ENCODE results near the gene TYROBP. TPM values are rescaled to one million over a fixed set of nuclear protein-coding genes. Genes with fewer than 3 reads are reported as not detected.
"Not testable (repeated sequence)": the region's sequence is repeated elsewhere in the genome, so short reads cannot be mapped to it uniquely, and the experiment has no call there.

The TYROBP gene
- total RNA-seq, 2 experiments from 2014 or later, result not detected

DNA sequence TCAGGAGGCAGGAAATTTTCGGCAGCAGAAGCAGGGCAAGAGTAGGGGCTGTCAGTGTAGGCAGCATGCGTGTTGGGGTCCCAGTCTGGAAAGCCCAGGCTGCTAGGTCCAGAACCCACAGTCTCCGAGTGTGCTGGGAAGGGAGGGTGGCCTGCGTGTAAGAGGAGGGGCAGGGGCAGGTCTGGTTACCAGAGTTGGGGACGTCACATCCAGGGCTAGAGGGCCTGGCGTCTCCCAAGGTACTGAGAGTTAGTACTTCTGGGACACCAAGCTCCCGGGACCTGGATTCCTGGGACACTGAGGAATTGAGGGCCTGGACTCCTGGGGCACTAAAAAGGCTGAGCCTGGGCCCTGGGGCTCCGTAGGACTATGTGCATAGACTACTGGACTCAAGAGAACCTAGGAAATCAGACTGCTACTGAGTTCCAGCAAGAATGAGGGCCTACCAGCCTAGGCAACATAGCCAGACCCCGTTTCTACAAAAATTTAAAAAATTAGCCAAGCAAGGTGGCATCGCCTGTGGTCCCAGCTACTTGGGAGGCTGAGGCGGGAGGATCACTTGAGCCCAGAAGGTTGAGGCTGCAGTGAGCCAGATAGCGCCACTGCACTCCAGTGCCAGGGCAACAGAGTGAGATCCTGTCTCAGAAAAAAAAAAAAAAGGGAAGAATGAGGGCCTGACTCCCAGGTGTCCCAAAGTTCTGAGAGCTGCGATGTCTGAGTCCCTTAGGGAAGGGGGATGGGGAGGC, 10.2 kb downstream of the TYROBP start:
- Mint-ChIP-seq H3K4me1 (peaks cover 36% of the 10 kb centered on the region), H3K27me3 (no peaks in the 10 kb centered on the region), H3K27ac (peak overlapping the region; percentile 90), H3K9me3 (no peaks in the 10 kb centered on the region), H3K4me3 (peak overlapping the region; percentile 97), H3K36me3 (peaks cover 44% of the 10 kb centered on the region)
- no peak for DNase-seq

DNA sequence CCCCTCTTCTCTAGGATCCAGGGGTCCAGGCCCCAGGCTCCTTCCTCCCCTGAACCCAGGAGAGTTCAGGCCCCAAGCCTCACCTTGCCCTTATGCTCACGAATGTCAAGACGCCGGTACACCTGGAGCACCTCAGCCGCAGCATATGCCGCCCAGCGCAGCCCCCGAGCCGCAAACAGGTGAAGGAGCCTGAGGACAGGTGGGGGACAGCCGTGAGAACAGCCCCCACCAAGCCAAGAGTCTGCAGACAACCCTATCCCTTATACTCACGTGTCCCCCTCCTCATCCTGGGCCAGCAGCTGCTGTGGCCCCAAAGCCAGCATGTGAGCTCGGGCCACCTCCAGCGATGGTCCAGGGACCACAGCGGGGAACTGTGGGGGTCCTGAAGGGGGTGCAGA, 11.5 kb downstream of the TYROBP start:
- no peak overlapping the region for H3K27ac Mint-ChIP-seq
- no peak for DNase-seq
- no peaks in the 10 kb centered on the region for H3K27me3 Mint-ChIP-seq
- peaks cover 30% of the 10 kb centered on the region for H3K4me1 Mint-ChIP-seq
- peak overlapping the region; percentile 97 for H3K4me3 Mint-ChIP-seq
- peaks cover 49% of the 10 kb centered on the region for H3K36me3 Mint-ChIP-seq
- no peaks in the 10 kb centered on the region for H3K9me3 Mint-ChIP-seq

DNA sequence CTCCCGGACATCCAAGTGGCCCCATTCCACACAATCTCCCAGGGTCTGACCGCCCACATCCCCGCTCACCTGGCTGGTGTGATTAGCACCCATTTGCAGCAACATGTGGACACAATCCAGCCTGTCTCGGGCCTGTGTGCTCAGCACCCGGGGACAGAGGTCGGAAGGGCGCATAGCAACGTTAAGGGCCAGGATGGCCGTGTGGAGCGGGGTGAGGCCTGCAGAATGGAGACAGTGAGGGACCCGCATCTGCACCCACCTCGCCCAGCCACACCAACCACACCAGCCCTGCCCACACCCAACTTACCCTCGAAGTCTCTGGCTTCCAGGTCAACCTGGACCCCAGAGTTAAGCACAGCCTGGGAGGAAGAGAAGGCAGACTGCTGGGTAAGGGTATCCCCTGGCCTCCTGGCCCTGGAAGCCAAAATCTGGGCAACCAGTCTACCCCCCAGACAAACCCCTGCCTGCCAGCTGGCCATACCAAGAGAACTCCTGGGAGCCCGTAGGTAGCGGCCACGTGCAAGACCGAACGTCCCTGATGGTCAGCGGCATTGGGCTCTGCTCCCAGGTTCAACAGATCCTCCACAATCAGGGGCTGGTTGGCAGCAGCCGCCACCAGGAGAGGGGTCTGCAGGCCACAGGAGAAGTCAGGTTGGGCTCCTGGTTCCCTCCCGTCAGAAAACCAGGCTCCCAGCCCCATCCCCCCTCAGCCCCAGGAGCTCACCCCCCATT, 12.0 kb downstream of the TYROBP start:
- H3K27ac Mint-ChIP-seq, result peak overlapping the region; percentile 63

DNA sequence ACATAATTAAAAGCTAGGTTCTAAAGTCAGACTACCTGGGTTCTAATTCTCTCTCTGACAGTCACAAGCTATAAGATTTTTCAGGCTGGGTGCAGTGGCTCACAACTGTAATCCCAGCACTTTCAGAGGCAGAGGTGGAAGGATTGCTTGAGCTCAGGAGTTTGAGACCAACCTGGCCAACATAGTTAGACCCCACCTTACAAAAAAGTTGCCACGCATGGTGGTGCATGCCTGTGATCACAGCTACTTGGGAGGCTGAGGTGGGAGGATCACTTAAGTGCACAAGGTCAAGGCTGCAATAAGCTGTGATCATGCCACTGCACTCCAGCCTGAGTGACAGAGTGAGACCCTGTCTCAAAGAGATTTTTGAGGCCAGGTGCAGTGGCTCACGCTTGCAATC, 13.8 kb downstream of the TYROBP start:
- peaks cover 34% of the 10 kb centered on the region for H3K4me1 Mint-ChIP-seq
- H3K9me3 Mint-ChIP-seq, result no peaks in the 10 kb centered on the region
- DNase-seq, result no peak
- peak overlapping the region; percentile 45 for H3K27ac Mint-ChIP-seq
- H3K27me3 Mint-ChIP-seq, result no peaks in the 10 kb centered on the region
- H3K36me3 Mint-ChIP-seq, result peaks cover 66% of the 10 kb centered on the region
- H3K4me3 Mint-ChIP-seq, result no peak overlapping the region

More for the DNA sequence above, 12.0 kb downstream of the TYROBP start:
- Mint-ChIP-seq H3K4me3 (peak overlapping the region; percentile 97), H3K4me1 (peaks cover 29% of the 10 kb centered on the region), H3K27me3 (no peaks in the 10 kb centered on the region), H3K36me3 (peaks cover 54% of the 10 kb centered on the region), H3K9me3 (no peaks in the 10 kb centered on the region)
- DNase-seq, result no peak

DNA sequence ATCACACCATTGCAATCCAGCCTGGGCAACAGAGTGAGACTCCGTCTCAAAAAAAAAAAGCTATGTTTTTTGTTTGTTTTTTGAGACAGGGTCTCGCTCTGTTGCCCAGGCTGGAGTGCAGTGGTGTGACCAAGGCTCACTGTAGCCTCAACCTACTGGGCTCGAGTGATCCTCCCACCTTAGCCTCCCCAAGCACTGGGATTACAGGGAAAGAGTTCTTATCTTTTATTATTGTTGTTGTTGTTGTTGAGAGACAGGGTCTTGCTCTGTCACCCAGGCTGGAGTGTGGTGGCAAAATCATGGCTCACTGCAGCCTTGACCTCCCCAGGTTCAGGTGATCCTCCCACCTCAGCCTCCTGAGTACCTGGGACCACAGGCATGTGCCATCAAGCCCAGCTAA, 16.3 kb downstream of the TYROBP start:
- Mint-ChIP-seq H3K4me1 (peaks cover 27% of the 10 kb centered on the region), H3K36me3 (peaks cover 67% of the 10 kb centered on the region), H3K27ac (peak overlapping the region; percentile 16)
- not testable (repeated sequence) for H3K9me3 Mint-ChIP-seq, DNase-seq, H3K27me3 Mint-ChIP-seq, H3K4me3 Mint-ChIP-seq

DNA sequence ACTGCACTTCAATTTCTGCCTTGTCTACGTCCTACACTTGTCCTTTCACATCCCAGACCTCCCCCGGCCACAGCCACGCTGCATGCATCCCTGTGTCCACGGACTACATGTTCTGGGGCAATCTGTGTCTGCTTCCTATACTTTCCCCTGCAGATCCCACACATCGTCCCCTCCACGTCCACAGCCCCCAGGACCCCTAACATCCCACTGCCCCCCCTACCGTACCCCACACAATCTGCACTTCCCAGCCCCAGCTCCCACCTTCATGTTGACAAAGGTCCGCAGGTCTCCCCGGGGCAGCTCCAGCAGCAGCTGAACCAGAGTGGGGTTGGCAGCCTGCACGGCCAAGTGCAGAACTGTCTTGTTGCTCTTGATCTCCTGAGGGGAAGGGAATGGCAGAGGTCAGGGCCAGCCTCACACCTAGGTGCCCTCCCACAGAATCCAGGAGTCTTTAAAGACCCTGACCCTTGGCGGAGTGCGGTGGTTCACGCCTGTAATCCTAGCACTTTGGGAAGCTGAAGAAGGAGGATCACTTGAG, 17.9 kb downstream of the TYROBP start:
- peaks cover 60% of the 10 kb centered on the region for H3K36me3 Mint-ChIP-seq
- DNase-seq, result no peak
- H3K27me3 Mint-ChIP-seq, result no peaks in the 10 kb centered on the region
- peaks cover 19% of the 10 kb centered on the region for H3K4me1 Mint-ChIP-seq
- peak overlapping the region; percentile 27 for H3K27ac Mint-ChIP-seq
- peak overlapping the region; percentile 20 for H3K4me3 Mint-ChIP-seq
- no peaks in the 10 kb centered on the region for H3K9me3 Mint-ChIP-seq

DNA sequence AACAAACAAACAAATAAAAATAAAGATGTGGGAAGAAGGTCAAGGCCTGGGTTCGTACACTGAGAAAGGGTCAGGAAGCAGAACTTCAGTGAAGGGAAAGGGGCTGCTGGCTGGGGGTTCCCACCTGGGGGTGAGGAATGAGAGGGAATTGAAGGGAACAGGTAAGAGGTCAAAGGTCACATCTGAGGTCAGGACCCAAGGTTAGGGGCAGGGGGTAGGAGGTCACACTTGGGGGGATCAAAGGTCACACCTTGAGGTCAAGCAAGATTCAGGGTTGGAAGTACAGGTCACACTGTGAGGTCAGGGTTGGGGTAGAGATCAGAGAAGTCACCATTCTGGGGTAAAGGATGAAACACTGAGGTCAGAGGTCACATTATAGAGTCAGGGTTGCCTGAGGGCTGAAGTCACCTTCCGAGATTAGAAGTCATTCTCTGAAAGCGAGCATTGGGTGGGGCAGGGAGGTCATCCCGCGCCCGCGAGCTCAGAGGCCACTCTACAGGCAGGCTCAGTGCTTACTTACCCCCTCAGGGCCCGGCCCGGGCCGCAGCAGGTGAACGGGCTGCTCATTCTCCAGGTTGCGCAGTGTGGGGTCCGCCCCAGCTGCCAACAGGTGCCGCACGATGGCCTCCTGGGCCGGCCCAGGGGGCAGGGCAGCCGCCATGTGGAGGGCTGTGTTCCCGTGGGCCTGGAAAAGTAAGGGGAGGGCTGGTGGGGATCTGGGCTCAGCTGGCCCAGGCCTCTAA, 18.6 kb downstream of the TYROBP start:
- peaks cover 19% of the 10 kb centered on the region for H3K4me1 Mint-ChIP-seq
- DNase-seq, result no peak
- peak overlapping the region; percentile 38 for H3K27ac Mint-ChIP-seq
- H3K9me3 Mint-ChIP-seq, result no peaks in the 10 kb centered on the region
- H3K36me3 Mint-ChIP-seq, result peaks cover 60% of the 10 kb centered on the region
- H3K4me3 Mint-ChIP-seq, result peak overlapping the region; percentile 11
- no peaks in the 10 kb centered on the region for H3K27me3 Mint-ChIP-seq

DNA sequence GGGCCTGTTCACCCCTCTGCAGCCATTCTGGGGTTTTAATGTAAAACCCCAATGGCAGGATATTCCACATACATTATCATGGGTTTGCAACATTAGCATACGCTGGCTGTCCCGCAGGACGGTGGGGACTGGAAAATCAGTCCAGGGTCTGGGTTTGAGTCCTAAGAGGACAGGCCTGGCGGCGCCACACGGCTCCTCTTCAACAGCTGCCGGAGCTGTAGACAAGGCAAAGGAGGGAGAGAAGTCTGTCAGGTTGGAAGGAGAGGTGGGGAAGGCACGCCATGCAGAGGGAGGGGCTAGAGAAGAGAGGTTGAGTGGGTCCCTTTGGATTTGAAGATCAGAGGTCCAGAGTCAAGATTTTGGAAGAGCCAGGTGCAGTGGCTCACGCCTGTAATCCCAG, 19.7 kb downstream of the TYROBP start:
- Mint-ChIP-seq H3K4me1 (peaks cover 16% of the 10 kb centered on the region), H3K36me3 (peaks cover 57% of the 10 kb centered on the region), H3K27ac (no peak overlapping the region)

DNA sequence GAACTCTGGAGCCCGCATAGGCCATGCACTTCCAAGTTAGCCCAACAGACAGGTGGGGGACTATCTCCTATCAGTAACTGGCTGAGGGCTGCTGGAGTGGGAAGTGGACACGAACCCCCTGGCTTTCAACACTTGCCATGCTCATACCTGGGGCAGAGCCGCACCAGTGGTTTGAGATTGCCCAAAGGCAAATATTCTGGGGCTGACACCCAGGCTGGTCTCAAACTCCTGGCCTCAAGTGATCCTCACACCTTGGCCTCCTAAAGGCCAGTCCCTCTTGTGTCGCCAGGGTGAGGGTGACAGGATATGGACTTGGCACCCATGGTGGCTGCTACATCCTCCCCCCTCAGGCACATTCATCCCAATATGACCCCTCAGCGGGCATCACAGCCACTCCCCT, 20.9 kb downstream of the TYROBP start:
- no peak overlapping the region for H3K4me3 Mint-ChIP-seq

More for the DNA sequence above, 19.7 kb downstream of the TYROBP start:
- no peak for DNase-seq
- Mint-ChIP-seq H3K9me3 (no peaks in the 10 kb centered on the region), H3K4me3 (no peak overlapping the region), H3K27me3 (no peaks in the 10 kb centered on the region)

DNA sequence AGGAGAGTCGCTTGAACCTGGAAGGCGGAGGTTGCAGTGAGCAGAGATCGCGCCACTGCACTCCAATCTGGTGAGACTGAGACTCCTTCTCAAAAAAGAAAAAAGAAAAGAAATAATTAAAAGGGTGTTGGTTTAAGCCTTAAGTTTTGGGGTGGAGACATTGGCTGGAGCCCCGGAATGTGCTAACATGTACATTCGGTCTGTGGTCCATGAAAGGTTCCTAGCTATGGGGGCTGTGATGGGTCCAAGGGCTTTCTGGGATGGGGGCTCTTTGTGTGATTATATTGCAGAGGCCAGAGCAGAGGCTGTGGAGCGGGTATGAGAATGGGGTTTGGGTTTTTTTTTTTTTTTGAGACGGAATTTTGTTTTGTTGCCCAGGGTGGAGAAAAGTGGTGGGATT, 22.2 kb downstream of the TYROBP start:
- Mint-ChIP-seq H3K36me3 (peaks cover 41% of the 10 kb centered on the region), H3K27me3 (no peaks in the 10 kb centered on the region), H3K4me3 (no peak overlapping the region), H3K9me3 (no peaks in the 10 kb centered on the region), H3K27ac (peak overlapping the region; percentile 18), H3K4me1 (peaks cover 11% of the 10 kb centered on the region)
- DNase-seq, result no peak

More for the DNA sequence above, 20.9 kb downstream of the TYROBP start:
- H3K4me1 Mint-ChIP-seq, result peaks cover 13% of the 10 kb centered on the region
- no peaks in the 10 kb centered on the region for H3K9me3 Mint-ChIP-seq
- H3K27me3 Mint-ChIP-seq, result no peaks in the 10 kb centered on the region
- no peak overlapping the region for H3K27ac Mint-ChIP-seq
- no peak for DNase-seq
- H3K36me3 Mint-ChIP-seq, result peaks cover 47% of the 10 kb centered on the region

DNA sequence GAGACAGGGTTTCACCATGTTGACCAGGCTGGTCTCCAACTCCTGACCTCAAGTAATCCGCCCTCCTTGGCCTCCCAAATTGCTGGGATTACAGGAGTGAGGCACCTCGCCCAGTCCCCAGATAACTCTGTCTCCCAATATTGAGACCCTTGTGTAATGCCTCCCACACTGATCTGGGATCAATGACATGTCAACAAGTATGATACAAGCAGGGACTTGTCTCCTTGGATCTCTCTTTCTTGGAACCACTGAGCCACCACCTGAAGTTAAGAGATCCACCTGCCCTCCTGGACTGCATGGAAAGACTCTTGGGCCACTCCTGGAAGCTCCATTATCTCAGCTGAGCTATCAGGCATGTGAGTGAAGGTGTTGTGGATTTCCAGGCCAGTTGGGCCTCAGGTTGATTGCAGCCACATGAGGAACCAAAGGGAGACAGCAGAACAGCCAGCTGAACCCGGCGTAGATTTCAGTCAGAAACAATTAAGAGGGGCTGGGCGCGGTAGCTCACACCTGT, 22.8 kb downstream of the TYROBP start:
- peak overlapping the region; percentile 18 for H3K27ac Mint-ChIP-seq
- no peak for DNase-seq
- H3K9me3 Mint-ChIP-seq, result no peaks in the 10 kb centered on the region
- peaks cover 35% of the 10 kb centered on the region for H3K36me3 Mint-ChIP-seq
- no peak overlapping the region for H3K4me3 Mint-ChIP-seq
- H3K4me1 Mint-ChIP-seq, result peaks cover 9% of the 10 kb centered on the region
- H3K27me3 Mint-ChIP-seq, result peaks cover under 1% of the 10 kb centered on the region

DNA sequence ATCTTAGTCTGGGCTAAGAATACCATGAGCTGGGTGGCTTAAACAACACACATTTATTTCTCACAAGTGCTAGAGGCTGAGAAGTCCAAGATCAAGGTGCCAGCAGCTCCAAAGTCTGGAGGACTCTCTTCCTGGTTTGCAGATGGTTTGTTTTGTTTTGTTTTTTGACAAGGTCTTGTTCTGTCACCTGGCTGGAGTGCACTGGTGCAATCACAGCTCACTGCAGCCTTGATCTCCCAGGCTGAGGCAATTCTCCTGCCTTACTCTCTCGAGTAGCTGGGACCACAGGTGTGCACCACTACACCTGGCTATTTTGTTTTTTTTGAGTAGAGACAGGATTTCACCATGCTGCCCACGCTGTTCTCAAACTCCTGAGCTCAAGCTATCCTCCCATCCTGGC, 24.2 kb downstream of the TYROBP start:
- Mint-ChIP-seq H3K4me1 (peaks cover 12% of the 10 kb centered on the region), H3K9me3 (no peaks in the 10 kb centered on the region), H3K4me3 (no peak overlapping the region), H3K36me3 (peaks cover 24% of the 10 kb centered on the region), H3K27me3 (peaks cover 14% of the 10 kb centered on the region), H3K27ac (peak overlapping the region; percentile 58)
- DNase-seq, result no peak

DNA sequence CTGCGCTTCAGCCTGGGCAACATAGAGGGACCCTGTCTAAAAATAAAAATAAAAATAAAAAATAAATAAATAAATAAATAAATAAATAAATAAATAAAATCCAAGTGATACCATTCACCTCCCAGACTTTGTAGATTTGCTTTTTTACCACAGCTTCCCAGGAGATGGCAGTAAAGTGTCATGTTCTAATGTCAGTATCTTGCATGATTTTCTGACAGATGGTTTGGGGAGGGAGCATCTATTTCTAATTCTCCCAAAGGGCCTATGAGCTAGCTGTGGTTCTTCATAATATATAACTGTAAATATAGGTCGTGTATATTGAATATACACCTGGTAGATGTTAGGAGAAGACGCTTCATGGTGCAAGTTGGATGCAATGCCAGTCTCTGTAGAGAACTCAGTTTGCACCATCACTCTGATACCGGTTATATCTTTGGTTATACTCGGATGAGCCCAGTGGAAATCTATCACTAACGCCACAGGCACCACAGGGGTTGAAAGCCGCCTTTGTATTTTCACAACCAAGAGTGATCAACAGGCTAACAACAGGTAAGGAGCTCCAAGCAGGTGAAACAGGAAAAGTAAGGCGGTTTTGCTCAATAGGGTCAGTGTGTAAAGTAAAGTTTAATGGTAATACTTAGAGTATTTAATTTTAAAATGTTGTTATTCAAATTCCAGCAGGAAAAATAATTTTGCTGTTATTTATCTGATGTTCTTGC, 25.8 kb downstream of the TYROBP start:
- H3K36me3 Mint-ChIP-seq, result peaks cover 10% of the 10 kb centered on the region
- H3K27me3 Mint-ChIP-seq, result peaks cover 24% of the 10 kb centered on the region
- H3K27ac Mint-ChIP-seq, result no peak overlapping the region
- H3K4me3 Mint-ChIP-seq, result no peak overlapping the region
- H3K9me3 Mint-ChIP-seq, result no peaks in the 10 kb centered on the region
- H3K4me1 Mint-ChIP-seq, result peaks cover 12% of the 10 kb centered on the region
- no peak for DNase-seq

DNA sequence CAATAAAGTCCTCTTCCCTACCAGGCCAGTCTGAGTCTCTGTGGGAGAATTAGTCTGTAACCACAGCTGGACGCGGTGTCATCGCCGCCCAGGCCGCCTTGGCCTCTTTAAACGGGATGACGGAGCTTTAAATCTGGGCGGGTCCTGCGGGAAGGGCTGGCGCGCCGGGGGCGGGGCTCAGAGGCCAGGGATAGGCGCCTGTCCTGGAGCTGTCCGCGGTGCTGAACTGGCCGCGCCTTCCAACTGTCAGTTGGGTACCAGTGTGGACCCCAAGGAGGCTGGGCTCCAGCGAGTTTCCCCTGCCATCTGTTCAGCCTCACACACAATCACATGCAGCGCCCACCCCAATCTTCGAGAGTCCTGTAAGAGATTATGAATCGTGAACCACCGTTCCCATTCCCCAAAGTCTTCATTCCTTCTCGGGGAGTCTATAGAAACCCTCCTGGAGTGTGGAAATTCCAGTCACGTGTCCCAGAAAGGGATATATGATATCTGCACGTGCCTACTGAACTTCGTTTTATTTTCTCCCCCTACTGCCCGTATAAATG, 28.3 kb downstream of the TYROBP start:
- Mint-ChIP-seq H3K9me3 (no peaks in the 10 kb centered on the region), H3K4me1 (peaks cover 12% of the 10 kb centered on the region), H3K27me3 (peaks cover 33% of the 10 kb centered on the region), H3K36me3 (no peaks in the 10 kb centered on the region), H3K27ac (no peak overlapping the region), H3K4me3 (no peak overlapping the region)
- DNase-seq, result peak; percentile 88

All from activated naive CD8-positive, alpha-beta T cell treated with anti-CD3 and anti-CD28 coated beads for 36 hours (primary cell).